GM19238 (cell line): ENCODE measurements around the gene TAS2R8.
"Not testable (repeated sequence)": the region's sequence is repeated elsewhere in the genome, so short reads cannot be mapped to it uniquely, and the experiment has no call there.

Experiments
- DNase-seq: peaks from one replicate; pipeline ENCODE4 v3.0.0; 2011; ENCODE audit warnings: low spot score; ENCODE audit not compliant: insufficient read length

TAS2R8 gene, protein sequence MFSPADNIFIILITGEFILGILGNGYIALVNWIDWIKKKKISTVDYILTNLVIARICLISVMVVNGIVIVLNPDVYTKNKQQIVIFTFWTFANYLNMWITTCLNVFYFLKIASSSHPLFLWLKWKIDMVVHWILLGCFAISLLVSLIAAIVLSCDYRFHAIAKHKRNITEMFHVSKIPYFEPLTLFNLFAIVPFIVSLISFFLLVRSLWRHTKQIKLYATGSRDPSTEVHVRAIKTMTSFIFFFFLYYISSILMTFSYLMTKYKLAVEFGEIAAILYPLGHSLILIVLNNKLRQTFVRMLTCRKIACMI

DNA sequence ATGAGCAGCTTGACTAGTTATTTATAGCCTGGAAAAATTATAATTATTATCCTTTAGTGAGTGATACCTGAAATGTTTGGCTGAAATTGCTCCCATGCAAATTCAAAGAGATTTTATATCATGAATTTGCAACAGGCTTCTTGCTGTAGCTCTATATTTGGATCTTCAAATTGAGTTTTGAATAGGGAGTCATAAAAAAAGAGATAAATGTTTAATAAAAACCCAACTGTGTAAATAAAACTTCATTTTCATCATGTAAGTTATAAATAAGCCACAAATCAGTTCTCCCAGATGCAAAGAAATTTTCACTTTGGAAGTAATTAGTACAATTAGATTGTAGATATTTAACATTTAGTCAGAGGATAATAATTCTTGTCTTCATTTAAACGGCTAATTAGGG, at the start of gene TAS2R8:
Gene TAS2R8 (minus strand): TSS at position 101 of the 400 bp plus-strand sequence. CDS start 306 bp downstream, outside the sequence.
- no peak for DNase-seq

DNA sequence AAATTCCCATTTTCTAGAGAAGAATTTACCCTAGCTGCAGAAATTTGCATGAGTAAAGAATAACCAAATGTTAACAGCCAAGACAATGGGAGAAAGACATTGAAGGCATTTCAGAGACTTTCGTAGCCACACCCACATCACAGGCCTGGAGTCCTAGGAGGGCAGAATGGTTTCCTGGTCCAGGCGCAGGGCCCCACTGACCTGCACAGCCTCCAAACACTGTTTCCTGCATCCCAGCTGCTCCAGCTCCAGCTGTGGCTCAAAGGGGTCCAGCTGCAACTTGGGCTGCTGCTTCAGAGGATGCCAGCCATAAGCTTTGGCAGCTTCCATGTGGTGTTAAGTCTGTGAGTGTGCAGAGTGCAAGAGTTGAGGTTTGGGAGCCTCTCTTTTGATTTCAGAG, 48.7 kb upstream of the TAS2R8 start:
- no peak for DNase-seq

DNA sequence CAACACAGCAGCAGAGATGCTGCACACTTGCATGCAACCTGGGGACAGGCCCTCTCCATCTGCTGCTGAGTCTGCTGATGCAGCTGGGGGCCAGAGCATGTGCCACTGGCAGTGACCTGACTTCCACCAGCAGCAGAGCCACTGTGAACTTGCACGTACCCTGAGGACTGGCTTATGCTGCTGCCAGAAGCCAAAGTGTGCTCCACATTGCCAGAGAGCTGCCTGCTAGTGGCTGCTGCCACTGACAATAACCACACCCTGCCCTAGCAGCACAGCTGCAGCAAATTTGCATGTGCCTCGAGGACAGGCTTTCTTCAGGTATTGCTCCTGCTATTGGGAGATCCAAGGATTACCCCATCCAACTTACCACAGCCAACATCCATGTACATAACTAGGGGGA, 46.7 kb upstream of the TAS2R8 start:
- no peak for DNase-seq

DNA sequence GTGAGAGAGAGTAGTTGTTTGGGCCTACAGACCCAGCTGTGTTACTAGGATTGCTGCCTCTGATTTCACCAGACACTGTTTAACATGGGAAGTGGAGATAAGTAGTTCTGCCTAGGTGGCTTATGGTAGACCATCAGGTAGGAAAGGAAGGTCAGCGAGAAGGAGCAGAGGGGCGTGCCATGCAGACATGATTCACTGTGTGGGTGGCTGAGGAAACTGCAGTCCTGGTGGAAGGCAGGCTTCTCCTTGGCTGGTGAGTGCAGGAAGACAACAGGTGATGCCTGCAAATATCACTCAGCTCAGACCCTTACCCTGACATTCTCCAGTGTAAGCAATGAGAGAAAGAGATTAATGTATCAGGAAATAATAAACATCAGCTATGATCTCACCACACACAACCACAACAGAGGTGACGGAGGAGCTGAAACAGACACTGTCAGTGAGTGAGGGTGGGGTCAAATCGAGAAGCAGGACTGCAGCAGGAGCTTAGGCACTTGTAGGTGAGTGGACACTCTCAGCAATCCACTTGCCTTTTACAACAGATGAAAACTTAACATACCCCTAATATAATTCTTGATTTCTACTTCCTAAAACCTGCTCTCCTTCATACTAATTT, 44.3 kb upstream of the TAS2R8 start:
- DNase-seq = no peak

DNA sequence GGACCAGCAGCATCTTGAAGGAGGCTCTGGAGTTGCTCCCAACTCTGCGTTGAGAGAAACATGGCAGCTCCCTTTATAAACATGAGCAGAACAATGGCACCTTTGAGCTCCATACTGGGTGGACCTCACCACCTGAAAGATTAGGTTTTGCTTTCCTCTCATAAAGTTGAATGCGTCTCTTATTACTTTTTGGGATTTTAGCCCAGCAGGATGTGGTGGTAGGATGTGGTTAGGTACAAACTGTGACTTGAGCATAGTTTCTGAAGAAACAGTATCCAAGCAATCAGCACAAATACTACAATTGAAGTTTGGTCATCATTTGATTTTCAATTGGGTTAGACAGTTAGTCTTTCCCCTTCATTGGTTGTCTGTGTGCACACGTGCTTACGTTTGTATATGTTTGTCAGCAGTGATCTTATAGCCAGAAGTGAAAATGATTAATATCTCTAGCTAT, 42.4 kb upstream of the TAS2R8 start, which contains the start of gene PRR4:
Gene PRR4 (minus strand): TSS at position 51 of the 454 bp plus-strand sequence. CDS start 38 bp downstream, at position 13.
- no peak for DNase-seq

DNA sequence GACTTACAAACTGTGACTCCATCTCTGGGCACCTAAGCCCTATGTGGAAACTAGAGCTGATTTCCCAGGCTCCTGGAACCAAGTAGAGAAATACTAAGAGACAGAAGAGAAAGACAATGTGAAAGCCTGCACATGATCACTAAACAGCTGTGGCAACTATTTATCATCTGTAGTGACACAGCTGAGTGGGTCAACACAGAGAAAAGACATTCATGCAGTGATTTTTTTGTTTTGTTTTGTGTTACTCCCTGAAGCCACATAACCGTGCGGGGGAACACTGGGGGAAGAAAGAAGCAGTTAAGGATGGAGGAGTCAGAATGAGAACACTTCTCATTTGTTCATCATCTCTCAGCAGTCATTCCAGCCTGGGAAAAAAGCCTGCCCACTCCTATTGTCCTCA, 40.7 kb upstream of the TAS2R8 start:
- DNase-seq = no peak

DNA sequence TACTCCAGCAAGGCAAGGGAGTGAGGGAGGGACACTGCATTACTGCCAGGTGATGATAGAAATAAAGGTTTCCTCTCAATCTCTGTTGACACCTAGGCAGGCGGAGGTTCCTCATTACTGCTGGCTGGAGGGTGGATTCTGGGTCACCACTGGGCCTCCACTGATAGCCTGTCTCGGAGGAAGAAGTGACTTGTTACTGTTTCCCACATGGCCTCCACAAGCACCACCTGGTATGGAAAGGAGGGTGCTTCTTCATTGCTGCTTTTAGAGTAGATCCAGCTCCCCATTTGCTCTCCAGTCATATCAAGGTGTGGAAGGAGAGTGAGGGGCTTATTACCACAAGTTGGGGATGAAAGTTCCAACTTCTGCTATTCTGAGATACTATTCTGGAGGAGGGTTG, 35.8 kb upstream of the TAS2R8 start:
- DNase-seq = no peak

DNA sequence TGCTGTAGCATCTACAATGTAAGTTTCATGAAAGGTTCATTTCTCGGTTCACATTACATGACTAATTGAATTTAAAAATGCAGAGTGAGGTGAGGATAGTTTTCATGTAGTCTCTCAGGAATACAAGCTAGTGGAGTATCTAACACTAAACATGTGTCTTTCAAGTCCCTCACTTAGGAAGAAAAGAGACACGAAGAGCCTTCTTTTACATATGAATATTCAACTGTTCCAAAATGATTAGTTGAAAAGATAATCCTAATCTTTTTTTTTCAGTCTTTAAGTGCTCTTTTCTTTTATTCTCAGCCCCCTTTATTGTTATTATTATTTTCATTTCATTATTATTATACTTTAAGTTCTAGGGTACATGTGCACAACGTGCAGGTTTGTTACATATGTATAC, 31.4 kb upstream of the TAS2R8 start:
- DNase-seq = no peak

DNA sequence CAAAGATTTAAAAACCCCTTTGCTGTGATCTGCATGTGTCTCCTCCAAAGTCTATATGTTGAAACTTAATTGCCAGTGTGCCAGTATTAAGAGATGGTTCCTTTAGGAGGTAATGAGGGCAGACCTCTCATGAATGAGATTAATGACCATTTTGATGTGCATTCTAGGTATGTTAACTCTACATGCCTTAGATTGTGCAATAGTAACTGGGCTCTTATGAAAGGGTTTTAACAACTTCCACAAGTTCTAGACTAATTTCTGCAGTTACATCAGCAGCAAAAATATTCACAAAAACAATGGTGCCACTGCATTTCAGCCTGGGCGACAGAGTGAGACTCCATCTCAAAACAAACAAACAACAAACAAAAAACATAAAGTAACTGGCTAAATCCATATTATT, 22.9 kb upstream of the TAS2R8 start:
- no peak for DNase-seq

DNA sequence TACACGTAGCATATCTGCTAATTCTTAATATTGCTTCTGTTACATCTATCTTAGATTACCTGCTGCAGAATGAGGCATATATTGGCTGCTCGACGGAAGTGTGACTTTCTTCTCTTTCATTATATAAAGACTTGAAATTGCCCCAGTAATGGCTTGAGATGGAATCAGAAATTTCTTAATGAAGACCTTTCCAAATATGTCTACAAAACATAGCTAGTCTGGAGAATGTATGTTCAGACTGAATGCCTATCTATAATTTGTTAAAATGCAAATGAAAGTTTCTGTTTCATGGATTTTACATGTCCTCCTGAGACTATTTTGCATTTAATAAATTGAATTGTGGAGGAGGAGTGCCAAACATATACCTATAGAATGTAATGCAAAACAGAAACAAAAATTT, 19.2 kb upstream of the TAS2R8 start, which contains the start of gene TAS2R10:
Gene TAS2R10 (minus strand): TSS at position 101 of the 400 bp plus-strand sequence. CDS start 89 bp downstream, at position 12.
- DNase-seq = no peak

DNA sequence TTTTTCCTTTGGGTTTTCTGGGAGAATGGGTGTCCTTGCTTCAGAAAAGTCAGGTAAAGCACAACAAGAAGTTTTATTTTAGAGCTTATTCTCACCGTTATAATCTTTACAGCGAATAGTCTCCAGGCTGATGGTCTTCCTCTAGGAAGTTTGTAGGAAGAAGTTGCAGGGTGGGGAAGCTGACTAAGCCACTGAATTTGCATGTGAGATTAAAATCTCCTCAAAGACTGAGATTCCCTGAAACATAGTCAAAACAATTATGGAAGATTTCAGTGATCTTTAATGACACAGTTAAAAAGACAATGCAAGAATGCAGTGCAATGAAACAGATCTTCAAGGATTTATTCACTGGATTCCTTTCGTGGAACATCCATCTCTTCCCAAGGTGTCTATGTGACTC, 17.9 kb upstream of the TAS2R8 start:
- DNase-seq = no peak

DNA sequence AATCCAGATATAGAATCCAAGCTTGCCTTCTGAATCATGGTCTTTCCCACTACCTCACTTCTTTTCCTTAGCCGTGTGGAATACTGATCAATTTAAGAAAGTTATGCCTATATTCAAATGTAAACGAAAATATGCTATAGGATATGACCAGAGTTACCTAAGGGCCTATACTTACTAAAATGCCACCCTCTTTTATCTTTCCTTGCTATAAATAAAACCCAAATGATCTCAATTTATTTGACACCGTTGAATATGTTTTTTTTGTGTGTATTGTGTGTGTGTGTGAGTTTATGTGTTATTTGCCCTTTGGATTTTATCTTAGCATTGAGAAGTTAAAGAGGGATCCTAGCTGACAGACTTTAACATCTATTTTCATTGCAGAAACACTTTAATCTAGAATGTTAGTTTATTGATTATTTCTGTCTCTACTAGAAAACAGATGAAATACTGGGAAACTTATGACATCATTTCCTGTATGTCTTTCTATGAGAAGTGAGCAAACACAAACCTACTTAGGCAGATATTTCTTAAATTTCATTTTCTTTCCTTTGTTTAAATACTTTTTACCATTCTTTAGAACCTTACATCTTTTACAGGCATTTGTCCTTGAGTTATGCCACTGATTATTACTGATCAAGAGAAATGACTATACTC, 4.9 kb upstream of the TAS2R8 start:
- DNase-seq = no peak

DNA sequence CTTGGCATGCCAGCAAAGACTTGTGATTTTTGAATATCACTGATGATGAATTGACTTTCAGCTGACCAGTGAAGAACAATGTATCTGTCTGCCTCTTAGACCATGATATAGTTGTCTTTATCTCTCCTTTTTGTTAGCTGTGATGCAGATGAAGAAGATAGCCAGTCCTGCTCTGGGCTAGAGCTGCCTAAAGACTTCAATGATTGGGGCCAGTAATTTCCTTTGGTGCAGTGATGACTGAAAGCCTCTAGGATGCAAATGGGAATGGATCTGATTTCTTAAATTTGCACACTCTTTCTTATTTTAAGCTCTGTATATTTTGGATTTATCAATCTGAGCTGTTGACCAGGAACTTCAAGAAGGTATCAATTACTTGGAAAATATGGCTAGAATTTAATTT, 3.0 kb upstream of the TAS2R8 start, which contains the start of gene TAS2R9:
Gene TAS2R9 (minus strand): TSS at position 101 of the 400 bp plus-strand sequence. CDS start 93 bp downstream, at position 8.
- no peak for DNase-seq

DNA sequence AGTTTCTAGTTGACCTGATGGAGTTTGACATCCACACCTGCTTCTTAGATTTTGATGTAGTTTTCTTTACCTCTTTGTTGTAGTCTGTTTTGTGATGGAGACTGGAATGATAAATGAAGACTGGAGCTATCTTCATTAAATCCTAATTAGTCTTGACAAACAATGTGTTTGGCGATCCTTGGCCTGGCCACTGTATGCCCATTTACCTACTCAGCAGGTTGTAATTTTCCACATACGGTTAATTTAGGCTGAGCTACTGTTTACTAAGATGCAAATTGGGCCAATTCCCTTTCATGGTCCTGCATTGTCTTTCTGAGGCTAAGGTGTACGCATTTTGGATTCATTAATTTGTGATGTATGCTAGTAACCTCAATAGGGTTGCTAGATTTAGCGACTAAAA, 4.5 kb downstream of the TAS2R8 start, which contains the start of gene TAS2R7:
Gene TAS2R7 (minus strand): TSS at position 41 of the 400 bp plus-strand sequence. CDS start 57 bp downstream, outside the sequence.
- no peak for DNase-seq

DNA sequence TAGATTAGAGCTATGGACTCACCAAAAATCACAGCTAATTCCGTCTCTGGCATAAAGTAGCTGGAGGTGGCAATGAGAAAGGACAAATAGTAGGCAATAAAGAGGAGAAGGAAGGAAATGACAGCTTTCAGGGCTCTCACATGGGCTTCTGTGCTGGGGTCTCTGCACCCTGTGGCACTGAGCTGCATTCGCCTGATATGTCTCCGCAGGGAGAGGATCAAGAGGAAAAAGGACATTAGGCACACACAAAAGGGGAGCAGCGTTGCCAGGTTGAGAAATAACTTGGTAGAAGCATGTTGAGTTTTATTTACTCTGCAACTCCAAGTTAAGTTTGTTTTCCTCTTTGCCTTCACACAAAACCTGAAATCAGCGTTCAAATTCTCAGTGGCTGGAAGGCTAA, 5.3 kb downstream of the TAS2R8 start:
- no peak for DNase-seq

DNA sequence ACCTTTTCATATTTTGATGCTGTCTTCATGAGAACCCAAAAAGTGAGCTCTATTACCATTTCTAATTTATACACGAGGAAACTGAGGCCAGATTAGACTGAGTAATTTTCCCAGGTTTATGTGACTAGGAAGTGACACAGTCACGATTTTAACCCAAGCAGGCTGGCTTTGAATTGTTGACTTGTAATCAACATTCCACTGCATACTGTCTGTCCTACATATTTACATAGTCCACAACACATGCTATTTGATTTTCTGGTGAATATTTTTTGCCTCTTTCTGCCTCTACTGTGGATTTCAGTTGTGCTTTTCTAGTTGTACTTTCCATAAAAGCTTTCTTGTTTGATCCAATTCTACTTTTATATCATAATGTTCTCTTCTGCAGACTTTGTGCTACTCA, 12.9 kb downstream of the TAS2R8 start:
- DNase-seq = no peak

DNA sequence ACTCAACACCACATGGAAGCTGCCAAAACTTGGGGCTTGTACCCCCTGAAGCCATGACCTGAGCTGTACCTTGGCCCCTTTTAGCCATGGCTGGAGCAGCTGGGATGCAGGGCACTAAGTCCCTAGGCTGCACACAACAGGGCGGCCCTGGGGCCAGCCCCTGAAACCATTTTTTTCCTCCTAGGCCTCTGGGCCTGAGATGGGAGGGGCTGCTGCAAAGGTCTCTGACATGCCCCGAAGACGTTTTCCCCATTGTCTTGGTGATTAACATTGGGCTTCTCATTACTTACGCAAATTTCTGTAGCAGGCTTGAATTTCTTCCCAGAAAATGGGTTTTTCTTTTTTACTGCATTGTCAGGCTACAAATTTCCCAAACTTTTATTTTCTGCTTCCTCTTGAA, 15.3 kb downstream of the TAS2R8 start:
- DNase-seq = not testable (repeated sequence)

DNA sequence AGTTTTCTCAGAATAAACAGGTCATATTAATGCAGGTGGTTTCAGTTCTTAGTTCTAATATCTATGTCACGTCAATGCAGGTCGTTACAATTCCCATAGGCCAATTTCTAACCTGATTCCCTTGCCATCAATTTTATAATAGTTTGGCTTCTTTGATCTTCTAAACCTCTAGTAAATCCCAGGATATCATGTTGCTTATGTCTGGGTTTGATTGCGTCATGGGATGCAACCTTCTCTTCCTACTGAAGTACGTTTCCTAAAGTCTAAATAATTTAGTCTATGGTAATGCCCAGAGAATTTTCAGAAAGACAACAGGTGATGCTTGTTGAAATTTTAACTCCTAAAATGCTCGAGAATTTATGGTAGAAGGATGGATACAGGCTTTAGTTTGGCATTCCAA, 23.8 kb downstream of the TAS2R8 start:
- no peak for DNase-seq

DNA sequence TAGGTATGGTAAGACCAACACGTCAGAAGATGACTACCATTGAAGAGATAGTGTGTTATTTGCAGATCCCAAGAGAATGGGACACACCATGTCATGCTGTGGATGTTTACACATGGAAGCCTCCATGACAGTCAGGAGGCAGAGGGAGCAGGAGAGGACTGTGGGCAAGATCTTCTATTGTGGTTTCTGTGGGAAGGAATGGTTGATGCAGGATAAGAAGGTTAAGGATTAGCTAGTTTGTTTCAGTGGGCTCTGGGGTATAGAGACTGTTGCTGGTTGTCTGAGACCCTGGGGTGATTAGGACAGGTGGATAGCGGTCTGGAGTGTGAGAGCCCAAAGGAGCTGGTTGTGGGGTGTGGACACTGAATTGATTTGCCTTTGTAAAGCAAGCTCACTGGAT, 28.0 kb downstream of the TAS2R8 start:
- DNase-seq = no peak

DNA sequence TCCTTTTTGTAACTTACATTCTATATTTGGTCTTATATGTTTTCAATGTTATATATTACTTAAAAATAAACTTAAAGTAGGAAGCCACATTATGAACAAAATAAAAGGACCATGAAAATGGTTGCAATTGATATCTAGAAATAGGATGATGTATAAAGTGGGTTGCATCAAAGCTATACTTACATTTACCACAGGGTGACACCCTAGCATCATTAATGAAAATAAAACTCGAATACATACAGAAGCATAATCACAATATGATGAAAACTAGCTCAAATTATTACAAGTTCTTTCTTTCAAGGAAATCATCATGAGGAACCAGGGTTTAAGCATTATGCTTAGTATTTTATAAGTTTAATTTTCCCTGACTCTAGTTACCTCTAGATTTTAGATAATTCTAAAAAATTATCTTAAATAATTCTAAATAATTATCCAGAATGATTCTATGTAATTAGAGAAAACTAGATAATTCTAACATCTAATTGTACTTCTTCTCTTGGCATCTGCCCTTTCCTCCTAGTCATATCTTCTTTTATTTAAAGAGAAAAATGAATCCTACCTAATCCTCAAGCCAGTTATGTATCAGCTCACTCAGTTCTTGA, 35.9 kb downstream of the TAS2R8 start:
- DNase-seq = no peak

DNA sequence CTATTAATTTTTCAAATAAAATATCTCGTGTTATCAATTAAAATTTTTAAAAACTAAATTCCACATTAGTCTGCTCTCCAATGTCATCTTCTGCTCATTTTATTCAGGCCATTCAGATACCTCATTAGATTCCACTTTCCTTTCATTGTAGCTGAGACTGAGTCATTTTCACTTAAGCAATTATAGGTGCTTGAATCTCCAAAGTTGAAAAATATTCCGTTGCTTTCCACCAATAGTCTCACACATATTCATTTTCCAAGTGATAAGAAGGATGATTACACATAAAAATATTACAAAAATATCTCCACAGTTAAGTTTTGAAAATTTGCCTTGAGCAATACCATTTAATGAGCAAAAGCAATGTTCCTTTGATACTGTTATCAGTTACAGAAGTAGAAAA, 47.4 kb downstream of the TAS2R8 start:
- DNase-seq = no peak

DNA sequence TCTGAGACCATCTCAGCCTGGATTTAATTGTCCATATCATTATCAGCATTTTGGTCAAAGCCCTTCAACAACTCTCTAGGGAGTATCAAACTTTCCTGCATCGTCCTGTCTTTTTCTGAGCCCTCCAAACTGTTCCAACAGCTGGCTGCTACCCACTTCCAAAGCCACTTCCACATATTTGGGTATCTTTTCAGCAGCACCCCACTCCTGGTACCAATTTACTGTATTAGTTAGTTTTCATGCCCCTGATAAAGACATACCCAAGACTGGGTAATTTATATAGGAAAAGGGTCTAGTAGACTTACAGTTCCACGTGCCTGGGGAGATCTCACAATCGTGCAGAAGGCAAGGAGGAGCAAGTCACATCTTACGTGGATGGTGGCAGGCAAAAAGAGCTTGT, 50.9 kb downstream of the TAS2R8 start:
- DNase-seq = no peak
